ENCODE measurements around the gene KRTAP10-1.
"Not testable (repeated sequence)": the region's sequence is repeated elsewhere in the genome, so short reads cannot be mapped to it uniquely, and the experiment has no call there.

Gene KRTAP10-1

DNA sequence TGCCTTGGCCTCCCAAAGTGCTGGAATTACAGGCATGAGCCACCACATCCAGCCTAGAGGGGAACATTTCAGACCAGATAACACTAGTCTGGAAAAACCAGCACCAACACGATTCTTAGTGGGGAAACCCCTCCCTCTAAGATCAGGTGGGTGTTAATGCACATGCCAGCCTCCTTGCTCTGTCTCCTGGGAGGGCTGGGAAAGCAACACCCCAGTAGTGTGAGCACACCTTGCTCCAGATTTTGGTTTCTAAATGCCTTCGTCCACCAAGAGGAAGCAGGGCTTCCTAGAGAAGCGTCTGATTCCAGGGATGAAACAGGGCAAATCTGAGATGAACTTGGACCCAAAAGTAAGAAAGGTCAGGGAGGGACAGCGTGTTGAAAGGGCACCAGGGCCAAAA, 31.3 kb upstream of the KRTAP10-1 start:
- DNase-seq (ENCODE audit: low spot score), result no peak

DNA sequence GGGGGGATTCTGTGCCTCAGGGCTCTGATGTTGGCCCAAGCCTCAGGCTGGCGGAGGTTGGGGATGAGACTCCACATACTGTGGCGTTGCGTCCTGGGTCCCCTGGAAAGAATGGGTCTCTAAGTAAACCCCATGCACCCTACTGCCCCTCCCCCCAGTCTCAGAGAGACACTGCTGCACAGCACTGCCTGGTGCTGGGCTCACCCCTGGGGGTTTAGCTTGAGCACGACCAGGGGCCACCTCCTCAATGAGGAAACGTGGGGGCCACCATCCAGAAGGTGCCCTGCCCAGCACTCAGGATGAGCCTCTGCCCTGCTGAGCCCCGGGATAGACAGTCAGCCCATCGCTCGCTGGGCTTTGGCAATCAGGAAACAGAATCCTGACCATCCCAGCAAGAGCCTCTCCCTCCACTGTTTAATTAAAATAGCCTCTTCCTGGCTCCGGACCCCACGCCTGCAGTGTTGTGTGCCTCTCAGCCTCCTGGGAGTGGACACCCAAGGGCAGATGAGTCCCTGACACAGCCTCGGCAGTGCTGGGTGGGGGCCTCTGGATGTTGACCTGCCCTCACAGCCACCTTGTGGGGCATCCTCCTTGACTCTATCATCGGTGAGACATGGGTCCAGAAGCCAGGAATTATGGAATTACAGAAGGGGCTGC, 30.0 kb upstream of the KRTAP10-1 start:
- DNase-seq (ENCODE audit: low spot score), result no peak

DNA sequence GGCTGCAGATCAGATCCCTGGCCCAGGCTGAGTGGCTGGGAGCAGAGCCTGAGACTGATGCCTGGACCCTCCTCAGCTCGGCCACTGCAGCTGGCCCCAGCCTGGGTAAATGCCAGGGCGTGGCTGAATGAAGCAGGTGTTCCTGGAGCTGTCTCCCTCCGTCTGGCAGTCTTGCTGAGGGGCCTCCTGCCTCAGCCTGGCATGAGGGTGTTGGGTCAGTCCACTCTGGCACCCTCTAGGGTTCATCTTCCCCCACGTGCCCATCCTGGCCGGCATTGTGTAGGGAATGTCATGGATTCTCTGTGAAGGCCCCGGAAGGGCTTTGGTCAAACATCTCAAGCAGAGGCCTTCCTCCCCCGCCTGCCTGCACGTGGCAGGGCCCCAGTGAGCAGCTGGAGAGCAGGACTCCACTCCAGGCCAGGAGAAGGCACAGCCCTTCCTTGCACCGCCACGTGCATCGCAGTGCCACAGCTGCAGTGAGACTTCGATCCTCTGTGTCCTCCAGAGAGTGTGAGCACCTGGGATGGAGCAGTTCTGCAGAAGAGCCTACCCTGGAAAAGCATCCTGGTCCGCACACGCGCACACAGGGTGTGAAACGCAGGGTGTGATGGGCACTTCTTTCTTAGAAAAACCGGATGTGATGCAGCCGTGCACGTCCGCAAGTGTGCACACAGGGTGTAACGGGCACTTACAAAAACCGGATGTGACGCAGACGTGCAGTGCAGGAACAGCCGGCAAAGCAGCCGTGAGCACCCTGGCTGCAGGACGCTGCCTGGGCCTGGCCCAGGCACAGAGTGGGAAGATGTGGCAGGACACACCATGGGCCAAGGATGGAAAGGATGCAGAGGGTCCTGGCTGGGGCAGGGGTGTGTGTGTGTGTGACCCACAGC, 28.9 kb upstream of the KRTAP10-1 start:
- no peak for DNase-seq (ENCODE audit: low spot score)

DNA sequence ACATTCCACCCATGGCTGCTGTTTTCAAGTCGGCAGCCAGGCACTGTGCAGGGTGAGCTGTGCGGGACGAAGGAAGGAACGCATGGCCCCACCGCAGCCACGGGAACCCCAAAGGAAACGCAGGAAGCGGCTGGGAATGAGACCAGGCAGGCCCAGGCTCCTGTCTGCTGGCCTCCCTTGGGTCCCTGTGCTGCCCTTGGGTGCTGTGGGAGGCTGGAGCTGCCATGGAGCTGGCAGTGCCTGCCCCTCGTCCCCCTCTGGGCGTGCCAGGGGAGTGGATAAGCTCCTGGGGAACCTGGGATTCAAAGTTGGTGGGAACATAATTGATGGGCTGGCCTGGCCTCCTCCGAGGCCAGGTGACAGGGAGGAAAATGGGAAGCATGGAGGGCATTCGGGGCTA, 28.3 kb upstream of the KRTAP10-1 start:
- DNase-seq (ENCODE audit: low spot score), result no peak

DNA sequence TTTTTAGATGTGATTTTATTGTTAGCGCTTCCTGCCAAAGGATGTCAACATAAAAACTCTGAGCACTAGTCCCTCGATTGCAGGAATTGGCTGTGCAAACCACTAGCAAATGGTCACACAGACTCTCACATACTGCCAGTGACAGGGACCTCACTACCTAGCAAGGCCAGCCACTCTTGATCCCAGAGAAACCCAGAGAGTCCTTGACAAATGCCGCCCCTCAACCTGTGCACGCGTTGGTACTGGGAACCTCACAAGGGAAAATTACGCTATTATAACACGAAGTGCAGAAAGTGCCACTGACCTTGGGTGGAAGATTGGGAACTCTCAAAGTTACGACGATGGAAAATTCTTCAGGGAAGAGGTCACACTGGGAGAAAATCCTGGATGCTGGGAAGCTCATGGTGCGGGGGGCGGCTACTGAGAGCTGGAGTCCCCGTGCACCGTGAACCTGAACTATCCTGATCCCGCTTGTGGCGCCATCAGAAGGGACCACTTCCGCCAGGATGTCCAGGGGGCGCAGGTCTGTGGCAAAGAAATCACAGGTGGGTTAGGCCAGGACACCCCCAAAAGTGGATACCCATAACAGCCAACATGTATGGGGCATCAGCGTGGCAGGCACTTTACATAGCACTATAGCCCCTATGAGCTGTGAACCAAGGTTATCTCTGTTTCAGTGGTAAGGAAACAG, 27.6 kb upstream of the KRTAP10-1 start:
- no peak for DNase-seq (ENCODE audit: low spot score)

DNA sequence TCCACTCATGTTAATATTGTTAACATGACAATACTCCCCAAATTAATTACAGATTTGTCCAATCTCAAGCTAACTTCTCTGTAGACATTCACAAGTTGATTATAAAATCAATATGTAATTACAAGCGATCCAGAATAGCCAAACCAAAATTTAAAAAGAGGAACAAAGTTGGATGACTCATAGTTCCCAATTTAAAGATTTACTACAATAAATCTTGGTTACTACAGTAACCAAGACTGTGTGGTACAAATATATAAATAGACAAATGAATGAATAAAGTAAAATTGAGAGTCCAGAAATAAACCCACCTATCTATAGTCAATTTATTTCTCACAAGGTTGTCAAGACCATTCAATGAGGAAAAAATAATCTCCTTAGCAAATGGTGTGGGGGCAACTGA, 26.4 kb upstream of the KRTAP10-1 start:
- DNase-seq (ENCODE audit: low spot score), result no peak

DNA sequence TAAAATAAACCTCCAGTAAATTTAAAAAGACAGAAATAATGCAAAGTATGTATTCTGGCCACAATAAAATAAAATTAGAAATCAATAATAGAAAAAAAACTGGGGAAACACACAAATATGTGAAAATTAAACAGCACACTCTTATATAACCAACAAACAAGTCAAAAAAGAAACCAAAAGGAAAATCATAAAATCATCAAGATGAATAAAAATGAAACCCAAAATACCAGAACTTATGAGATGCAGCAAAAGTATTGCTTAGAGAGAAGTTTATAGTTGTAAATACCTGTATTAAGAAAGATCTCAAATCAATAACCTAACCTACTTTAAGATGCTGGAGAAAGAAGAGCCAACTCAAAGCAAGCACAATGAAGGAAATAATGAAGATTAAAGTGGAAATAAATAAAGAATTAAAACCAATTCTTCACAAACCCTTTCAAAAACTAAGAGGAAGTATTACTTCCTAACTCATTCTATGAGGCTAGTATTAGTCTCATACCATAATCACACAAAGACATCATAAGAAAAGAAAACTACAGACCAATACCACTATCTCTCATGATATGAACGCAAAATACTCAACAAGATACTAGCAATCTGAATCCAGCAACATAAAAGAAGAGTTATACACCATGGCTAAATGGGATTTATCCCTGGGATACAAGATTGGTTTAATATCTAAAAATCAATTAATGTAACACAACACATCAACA, 25.0 kb upstream of the KRTAP10-1 start:
- DNase-seq (ENCODE audit: low spot score), result no peak

DNA sequence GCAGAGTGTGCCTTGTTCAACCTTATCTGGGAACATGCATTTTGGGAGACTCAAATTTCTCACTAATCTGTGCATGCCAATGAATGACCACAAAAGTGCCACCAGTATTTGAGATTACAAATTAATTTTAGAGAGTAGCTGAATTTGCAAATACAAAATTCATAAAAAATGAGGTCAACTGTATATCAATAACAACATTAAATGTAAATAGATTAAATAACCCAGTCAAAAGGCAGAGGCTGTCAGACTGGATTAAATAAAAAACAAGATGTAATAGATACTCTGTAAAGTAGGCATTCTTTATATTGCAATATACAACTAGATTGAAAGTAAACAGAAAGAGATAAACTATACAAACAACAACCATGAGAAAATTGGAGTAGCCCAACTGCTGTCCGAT, 24.1 kb upstream of the KRTAP10-1 start:
- DNase-seq (ENCODE audit: low spot score), result no peak

DNA sequence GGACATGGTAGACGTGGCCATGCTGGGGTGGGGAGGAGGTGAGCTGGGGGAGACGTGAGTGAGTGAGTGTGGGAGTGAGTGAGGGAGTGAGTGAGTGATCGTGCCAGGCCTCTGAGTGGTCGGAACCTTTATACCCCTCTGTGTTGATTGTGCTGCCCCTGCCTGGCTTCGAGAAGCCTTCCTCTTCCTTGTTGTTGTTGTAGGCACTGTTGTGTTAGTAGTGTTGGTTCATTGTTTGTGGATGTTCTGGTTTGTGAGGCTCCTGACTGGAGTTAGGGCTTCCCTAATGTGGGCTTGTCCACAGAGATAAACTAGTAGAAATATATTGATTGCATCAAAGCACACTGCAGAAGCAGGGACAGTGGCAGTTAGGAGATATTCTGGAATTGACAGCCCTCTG, 18.7 kb upstream of the KRTAP10-1 start, which contains the start of gene KRTAP10-3:
Gene KRTAP10-3 (minus strand): TSS at position 101 of the 400 bp plus-strand sequence. CDS start 80 bp downstream, at position 21.
- no peak for DNase-seq (ENCODE audit: low spot score)

DNA sequence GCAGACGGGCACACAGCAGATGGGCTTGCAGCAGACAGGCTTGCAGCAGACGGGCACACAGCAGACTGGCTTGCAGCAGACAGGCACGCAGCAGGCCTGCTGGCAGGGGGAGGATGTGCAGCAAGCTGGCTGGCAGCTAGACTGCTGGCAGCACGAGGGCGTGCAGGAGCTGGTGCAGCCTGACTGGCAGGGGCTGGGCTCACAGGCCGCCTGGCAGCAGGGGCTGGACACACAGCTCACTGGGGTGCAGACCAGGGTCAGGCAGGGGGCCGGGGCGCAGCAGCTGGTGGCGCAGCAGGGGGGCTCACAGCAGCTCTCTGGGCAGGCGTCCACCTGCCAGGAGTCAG, 18.3 kb upstream of the KRTAP10-1 start:
- DNase-seq (ENCODE audit: low spot score), result not testable (repeated sequence)

DNA sequence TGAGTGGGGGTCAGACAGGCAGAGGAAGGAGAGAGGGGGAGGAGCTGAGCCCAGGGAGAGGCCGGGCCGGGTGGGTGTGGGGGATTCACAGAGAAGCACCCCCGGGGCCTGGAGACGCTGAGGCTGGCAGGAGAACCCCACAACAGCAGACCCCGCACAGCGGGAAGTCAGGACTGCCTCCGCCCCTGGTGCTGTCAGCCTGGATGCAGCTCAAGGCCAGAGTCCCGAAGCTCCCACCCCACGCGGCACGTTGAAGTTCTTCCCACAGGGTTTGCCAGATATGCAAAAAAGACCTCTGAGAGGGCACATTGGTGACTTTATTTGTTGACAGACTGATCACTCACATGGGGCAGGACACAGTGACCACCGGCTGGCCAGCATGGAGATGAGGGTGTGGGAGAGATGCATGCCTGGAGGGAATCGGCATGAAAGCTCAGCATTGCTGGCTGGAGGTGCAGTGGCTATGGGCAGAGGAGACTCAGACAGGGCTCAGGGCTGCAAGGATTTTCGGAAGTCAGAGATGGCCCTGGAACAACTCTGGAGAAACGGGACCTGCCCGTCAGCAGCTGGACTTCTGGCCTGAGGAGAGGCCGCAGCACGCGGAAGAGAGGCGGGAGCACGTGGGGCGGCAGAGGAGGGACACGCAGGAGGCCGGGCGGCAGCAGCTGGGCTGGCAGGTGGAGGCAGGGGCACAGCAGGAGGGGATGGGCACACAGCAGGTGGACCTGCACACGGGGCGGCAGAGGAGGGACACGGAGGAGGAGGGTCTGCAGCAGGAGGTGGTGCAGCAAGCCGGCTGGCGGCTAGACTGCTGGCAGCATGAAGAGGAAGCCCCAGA, 17.7 kb upstream of the KRTAP10-1 start:
- DNase-seq (ENCODE audit: low spot score), result no peak

DNA sequence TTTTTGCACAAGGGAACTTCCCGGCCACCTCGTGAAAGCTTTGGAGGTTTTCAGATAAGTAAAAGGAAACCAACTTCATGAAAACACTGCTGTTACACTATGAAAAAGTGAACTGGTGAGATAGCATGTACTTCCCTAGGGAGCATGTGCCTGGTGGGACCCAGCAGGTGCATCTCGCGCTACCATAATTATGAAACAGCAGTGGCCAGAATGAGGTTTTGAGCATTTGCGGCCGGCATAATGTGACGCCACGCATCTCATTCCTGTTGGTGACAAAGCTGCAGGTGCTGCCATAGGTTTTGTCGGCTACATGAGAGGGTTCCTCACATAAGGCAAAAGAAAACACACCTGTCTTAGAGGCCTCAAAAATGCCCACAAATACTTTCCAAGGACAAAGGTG, 16.9 kb upstream of the KRTAP10-1 start:
- DNase-seq (ENCODE audit: low spot score), result no peak

DNA sequence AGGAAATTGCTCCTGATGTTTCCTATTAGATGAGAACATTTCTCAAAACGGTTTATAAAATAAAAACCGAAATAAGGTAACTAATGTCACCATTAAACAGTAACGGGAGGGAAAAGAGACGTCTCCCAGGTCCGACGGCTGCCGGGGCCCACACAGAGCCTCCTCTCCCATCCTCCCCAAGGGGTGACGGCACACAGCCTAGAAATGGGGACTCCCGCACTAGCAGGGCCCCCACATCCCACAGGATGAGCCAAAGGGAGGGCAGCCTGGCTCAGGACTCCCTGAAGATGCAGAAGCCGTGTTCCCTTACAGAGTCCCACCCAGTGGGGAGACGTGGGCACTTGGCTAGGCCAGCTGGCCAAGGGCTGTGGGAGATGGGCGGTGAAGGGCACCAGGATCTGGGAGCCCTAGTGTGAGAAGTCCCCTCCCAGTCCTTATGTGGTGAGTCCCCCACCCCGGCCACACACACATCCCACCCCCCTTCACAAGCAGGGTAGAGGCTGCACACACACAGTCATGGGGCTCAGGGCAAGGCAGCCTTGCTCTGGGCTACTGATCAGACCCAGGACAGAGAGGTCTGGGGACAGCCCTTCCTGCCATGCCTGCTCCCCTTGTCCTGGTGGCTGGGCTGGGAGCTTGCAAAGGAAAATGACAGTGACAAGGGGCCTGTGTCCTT, 15.3 kb upstream of the KRTAP10-1 start:
- DNase-seq (ENCODE audit: low spot score), result no peak

DNA sequence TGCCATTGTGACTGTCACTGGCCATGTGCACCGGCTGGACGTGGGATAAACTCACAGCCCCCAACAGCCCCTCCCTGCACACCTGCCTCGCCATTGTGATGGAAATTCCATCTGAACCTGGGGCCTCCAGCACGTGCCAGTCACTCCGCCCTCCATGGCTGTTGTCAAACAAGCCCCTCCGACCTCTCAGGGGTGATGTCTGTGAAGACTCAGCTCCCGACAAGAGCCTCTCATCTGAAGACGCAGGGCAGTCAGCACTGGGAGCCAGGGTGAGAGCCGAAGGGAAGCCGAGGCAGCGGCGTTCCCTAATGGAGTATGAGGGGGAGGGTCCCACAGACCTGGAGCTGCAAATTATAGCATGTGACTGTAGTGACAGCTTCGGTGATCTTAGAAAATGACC, 12.7 kb upstream of the KRTAP10-1 start:
- DNase-seq (ENCODE audit: low spot score), result no peak

DNA sequence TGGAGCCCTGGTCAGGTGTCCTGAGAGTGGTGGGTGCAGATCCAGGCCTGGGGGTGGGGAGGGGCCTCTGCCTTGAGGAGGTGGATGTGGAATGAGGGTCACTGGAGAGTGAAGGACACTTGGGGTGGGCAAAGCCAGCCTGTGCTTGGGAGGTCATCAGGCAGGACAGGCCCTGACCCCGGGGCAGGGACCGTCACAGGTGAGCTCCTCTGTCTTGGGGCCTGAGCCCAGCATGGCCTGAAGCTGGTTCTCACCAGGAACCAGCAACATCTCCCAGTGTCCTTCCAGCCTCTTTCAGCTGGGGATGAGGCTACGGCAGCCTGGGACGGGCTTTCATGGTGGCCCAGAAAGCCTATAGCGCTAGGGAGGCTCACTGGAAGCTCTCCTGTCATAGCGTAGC, 12.1 kb upstream of the KRTAP10-1 start:
- no peak for DNase-seq (ENCODE audit: low spot score)

DNA sequence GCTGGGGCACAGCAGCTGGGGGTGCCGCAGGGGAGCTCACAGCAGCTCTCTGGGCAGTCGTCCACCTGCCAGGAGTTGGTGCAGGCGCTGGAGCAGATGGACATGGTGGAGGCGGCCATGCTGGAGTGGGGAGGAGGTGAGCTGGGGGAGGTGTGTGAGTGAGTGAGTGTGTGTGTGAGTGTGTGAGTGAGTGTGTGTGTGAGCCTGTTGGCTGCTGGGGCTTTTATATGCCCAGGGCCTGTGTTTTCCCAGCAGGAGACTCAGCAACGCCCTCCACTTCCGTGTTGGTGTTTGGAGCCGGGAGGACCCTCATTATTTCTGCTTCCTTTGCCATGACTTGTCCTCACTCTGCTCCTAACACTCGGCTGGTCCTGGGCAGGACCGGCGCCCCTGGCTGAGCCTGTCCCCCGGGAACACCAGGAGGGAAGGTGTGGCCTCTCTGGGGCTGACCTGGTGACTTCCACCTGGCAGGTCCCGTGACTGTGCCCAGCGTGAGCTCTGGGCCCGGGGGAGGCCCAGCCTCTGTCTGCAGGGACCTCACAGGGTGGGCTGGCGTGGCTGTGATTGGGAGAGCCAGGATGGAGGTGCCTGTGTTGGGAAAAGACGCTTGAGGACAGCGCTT, 11.5 kb upstream of the KRTAP10-1 start, which contains the start of gene KRTAP10-2:
Gene KRTAP10-2 (minus strand): TSS at position 166 of the 622 bp plus-strand sequence. CDS start 47 bp downstream, at position 119.
- DNase-seq (ENCODE audit: low spot score), result no peak

DNA sequence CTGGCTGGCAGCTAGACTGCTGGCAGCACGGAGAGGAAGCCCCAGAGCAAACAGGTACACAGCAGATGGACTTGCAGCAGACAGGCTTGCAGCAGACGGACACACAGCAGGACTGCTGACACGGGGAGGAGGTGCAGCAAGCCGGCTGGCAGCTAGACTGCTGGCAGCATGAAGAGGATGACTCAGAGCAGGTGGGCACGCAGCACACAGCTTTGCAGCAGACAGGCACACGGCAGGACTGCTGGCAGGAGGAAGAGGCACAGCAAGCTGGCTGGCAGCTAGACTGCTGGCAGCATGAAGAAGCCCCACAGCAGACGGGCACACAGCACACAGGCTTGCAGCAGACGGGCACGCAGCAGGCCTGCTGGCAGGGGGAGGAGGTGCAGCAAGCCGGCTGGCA, 10.8 kb upstream of the KRTAP10-1 start:
- DNase-seq (ENCODE audit: low spot score), result no peak

DNA sequence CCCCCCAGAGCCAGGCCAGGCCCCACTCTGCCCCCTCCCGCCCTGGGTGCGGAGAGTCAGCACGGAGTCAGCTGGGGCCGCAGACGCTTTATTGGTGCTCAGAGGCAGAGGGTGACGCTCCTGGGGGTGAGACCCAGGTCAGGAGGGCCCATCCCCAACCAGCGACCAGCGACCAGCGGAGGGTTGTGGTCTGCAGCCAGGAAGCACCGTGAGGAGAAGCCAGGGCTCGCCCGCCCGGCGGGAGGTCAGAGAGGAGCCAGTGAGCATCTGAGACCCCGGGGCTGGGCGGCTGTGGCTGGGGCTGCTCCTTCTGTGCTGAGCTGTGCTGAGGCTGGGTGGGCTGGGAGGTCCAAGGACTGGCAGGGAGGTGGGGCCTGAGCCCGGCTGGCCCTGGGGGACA, 10.3 kb upstream of the KRTAP10-1 start:
- not testable (repeated sequence) for DNase-seq (ENCODE audit: low spot score)

DNA sequence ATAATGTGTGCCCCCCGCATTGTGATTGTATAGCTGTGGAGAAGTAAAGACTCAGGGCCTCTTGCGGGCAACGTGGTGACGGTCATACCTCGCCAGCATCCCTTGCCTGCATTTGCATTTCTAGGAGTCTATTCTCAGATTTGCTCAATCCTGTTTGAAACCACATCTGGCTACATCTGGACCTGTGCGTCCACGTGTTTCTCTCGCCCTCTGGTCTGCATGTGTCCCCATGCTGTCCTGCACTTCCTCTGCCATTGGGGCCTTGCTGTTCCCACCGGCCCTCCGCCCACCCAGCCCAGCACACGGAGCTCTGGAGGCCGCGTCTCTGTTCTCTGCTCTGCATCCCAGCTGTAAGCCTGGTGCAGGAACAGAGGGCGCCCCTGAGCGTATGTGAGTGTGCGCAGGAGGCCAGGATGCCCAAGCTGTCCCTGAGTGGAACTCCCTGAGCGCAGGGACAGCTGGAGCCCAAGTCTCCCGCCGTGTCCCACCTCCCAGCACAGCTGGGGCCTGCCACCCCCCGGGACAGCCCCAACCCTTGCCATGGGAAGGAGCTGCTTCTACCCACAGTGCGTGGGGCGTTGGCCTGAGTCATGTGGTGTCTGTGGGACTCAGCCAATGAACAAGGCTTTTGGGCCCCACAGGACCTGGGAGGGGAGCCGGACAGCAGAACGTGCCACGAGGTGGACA, 9.7 kb upstream of the KRTAP10-1 start:
- DNase-seq (ENCODE audit: low spot score), result no peak

DNA sequence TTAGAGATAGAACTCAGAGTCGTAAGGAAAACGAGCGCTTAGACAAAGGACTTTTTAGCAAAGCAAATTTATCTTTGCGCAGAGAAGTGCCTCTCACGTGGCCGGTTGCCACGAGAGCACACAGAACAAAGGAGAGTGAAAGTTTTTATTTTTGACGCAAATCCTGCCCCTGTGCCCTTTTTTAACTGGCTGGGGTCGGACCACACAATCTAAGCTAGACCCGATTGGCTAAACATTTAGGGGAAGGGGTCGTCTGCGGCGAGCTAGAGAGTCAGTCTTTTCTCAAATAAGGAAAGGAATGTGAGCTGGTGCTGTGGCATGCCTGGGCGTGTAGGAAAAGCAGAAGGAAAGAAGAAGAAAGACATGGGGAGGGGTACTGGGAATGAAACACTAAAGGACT, 8.9 kb upstream of the KRTAP10-1 start:
- DNase-seq (ENCODE audit: low spot score), result no peak
